Stimulated activated CD4-positive, alpha-beta T cell treated with anti-CD3 and anti-CD28 coated beads, Interleukin-4, amount 100 ng/mL, for 48 hours (primary cell): ENCODE data around the gene TTC32.

Experiments
- DNase-seq, 2 donors: peaks; one replicate each; pipeline ENCODE4 v3.0.0-alpha.2; 2020; ENCODE audit warnings: low read depth in 2 of 2

TTC32 gene

GRCh38 chr2:19851116-19851695 lies 50.6 kb downstream of the TTC32 start:
- DNase-seq = no peak

DNA sequence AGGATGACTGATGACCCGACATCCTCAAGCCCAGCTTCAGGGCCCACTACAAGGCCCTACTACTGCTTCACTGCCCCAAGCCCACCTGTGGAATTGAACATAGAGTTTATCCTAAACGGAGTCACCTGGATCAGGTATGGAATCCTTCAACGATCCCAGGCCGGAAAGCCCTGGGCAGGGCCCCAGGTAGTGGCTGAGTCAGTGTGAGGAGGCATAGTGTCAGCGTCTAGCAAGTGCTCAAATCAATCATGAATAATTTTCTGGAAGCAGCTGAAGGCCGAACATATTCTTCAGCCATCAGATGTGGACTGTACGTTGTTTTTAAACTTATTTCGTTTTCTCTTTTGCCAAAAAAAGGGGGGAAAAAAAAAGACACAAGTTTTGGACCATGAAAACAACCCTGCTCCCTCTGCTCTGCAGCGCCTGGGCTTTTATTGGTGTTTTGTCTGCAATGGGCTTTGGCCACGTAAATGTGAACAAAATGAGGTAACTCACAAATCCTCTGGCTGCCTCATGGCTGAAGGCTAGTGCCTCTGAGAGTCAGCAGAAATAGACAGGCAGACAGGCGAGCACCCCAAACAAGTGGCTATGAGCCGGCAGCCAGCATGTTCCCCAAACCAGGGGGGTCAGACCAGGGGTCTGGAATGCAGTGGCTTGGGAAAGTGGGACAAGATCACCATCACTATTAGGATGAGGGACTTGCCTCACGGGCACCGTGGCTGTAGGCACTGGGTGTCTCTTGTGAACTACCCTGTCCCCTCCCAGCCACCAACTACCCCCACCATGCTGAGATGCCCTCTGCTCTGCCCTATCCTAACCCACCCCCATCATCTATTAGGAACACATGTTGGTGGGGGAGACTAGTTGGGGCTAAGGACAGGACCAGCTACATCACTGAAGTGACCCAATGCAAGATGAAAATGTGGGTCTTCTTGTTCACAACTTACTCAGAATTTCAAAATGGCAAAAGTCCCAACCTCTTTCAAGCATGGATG lies 51.4 kb downstream of the TTC32 start:
- no peak for DNase-seq

GRCh38 chr2:19848952-19849351 lies 52.8 kb downstream of the TTC32 start:
- no peak for DNase-seq

DNA sequence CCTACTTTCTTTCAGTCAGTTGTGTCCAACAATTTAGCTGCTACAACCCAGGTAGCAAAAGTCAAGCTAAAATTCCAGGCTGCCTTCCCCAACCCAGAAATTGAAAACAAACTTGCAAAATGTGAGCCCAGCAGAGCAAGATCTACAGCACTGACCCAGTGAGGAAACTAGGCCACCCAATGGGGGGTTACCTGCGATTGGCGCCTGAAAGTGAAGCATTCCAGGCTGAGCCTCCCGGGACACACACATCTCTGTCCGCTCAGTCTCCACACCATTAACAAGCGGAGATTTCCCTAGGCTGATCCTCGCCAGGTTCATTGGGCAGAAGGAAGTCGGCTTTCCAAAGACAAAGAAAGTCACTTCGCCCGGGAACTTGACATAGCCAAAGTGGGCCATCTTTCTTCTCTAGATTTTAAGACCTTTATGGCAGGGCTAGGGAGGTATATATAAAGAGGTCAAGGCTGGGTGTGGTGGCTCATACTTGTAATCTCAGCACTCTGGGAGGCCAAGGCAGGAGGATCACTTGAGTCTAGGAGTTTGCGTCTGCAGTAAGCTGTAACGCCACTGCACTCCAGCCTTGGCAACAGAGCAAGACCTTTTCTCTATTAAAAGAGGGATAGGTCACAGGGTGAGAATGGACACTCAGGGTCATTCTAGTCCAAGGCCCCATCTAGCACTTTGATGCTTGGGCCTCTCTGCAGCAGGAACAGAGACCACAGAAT lies 53.6 kb downstream of the TTC32 start:
- no peak for DNase-seq

DNA sequence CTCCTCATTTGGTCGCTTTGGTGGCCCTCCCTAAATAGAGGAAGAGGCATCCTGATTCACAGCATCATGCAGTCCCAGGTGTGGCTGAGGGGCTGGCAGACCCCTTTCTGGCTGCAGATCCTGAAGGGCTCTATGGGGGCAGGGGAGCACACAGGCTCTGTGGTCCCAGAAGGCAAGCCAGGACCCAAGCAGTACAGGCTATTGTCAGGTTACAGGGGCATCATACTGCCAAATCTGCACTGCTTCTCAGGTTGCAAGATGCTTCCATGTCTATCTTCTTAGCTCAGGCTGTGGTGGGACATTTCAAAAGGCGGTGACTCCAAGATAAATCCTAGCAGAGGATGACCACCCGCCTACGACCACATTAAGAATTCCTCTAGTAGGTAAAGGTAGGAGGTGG lies 54.3 kb downstream of the TTC32 start:
- no peak for DNase-seq
